CD4-positive, CD25-positive, alpha-beta regulatory T cell (primary cell): ENCODE results near the gene GAB2. TPM values are rescaled to one million over a fixed set of nuclear protein-coding genes. Genes with fewer than 3 reads are reported as not detected.

ENCODE experiments used
- ATAC-seq, 2 donors: fragments of 150-1000 bp; cut with Tn5 transposase; one replicate each; pipeline ENCODE4 v1.10.0; 2021; ENCODE audit warnings: low read depth in 2 of 2, moderate number of reproducible peaks in 2 of 2, moderate library complexity in 1 of 2
- DNase-seq, 3 donors: peaks; one replicate each; pipeline versions ENCODE4 v3.0.0 to v3.0.0-alpha.2; 2012 to 2022; ENCODE audit warnings: mixed read lengths in 1 of 3
- H3K27ac ChIP-seq: one replicate; pipeline ENCODE4 v1.7.0; 2013; ENCODE audit warnings: mild to moderate bottlenecking, low read length; ENCODE audit not compliant: insufficient read depth, poor library complexity, severe bottlenecking
- H3K27me3 ChIP-seq: one replicate; pipeline ENCODE4 v1.7.0; 2013; ENCODE audit warnings: low read length; ENCODE audit not compliant: control insufficient read depth, insufficient read depth
- H3K36me3 ChIP-seq: one replicate; pipeline ENCODE4 v1.7.0; 2013; ENCODE audit warnings: mild to moderate bottlenecking, low read length, moderate library complexity; ENCODE audit not compliant: control insufficient read depth, insufficient read depth
- H3K4me1 ChIP-seq: 2 replicates; pipeline ENCODE4 v1.7.0; 2013; ENCODE audit warnings: mild to moderate bottlenecking, low read length; ENCODE audit not compliant: insufficient read depth, control insufficient read depth, poor library complexity, severe bottlenecking
- H3K4me3 ChIP-seq: one replicate; pipeline ENCODE4 v1.7.0; 2013; ENCODE audit warnings: low read depth, mild to moderate bottlenecking, low read length, moderate library complexity
- H3K9me3 ChIP-seq, 2 experiments: 1 replicate in 1 of 2; 2 replicates in 1 of 2; pipeline ENCODE4 v1.7.0; 2013; ENCODE audit warnings: low read length in 2 of 2, mild to moderate bottlenecking in 1 of 2, moderate library complexity in 1 of 2; ENCODE audit not compliant: control insufficient read depth in 2 of 2
- H3K27ac Mint-ChIP-seq, 3 donors: one replicate each; pipeline ENCODE4 v1.8.0; 2020 to 2022; ENCODE audit warnings: mild to moderate bottlenecking in 3 of 3, mixed read lengths in 3 of 3, moderate library complexity in 2 of 3
- H3K27me3 Mint-ChIP-seq: one replicate; pipeline ENCODE4 v1.8.0; 2022; ENCODE audit warnings: mild to moderate bottlenecking, mixed read lengths
- H3K36me3 Mint-ChIP-seq: one replicate; pipeline ENCODE4 v1.8.0; 2020; ENCODE audit warnings: mixed read lengths
- H3K4me1 Mint-ChIP-seq, 4 donors: one replicate each; pipeline ENCODE4 v1.8.0; 2020 to 2022; ENCODE audit warnings: mixed read lengths in 4 of 4, mild to moderate bottlenecking in 1 of 4
- H3K4me3 Mint-ChIP-seq, 4 donors: one replicate each; pipeline ENCODE4 v1.8.0; 2020 to 2022; ENCODE audit warnings: mild to moderate bottlenecking in 4 of 4, mixed read lengths in 4 of 4, moderate library complexity in 3 of 4
- H3K9me3 Mint-ChIP-seq, 7 donors: one replicate each; pipeline ENCODE4 v1.8.0; 2020 to 2022; ENCODE audit warnings: mixed read lengths in 7 of 7, mild to moderate bottlenecking in 3 of 7, moderate library complexity in 2 of 7
- polyA plus RNA-seq, 4 donors: library from polyadenylated mRNA; unstranded; fragments of 300-500 nt; fragmentation: Illumina TruSeq; gene quantifications; one replicate each; pipeline ENCODE4 v1.2.3, GENCODE V29; 2021
- total RNA-seq: library from RNA; stranded (reverse); gene quantifications from one replicate; pipeline ENCODE4 v1.2.3, GENCODE V29; 2022

The GAB2 gene
- total and polyA plus RNA-seq, 5 donors from 2014 or later, result 0.05 to 15.7 (median 0.56) TPM

DNA sequence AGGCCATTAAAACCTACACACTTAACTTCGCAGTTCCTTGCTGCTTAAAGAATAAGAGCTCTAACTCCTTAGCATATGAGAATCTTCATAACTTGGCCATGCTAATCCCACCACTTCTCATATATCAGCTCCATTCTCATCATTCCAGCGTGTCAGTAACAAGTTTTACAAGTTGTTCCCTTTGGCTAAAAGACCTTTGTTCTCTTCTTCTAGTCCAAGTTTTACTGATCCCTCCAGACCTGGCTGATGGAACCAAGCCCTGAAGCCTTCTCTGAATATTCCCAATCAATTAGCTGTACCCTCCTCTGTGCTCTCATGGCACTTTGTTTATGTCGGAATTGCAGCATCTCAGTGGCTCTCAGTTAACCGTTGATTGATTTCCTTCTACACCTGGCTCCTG is 35.8 kb downstream of the GAB2 start:
- peaks cover 0 to 5% of the 10 kb centered on the region in 2 experiments for H3K9me3 ChIP-seq
- ATAC-seq (no peak), DNase-seq (no peak)
- no peaks in the 10 kb centered on the region for H3K4me1 ChIP-seq
- Mint-ChIP-seq H3K27ac (no peak overlapping the region), H3K4me3 (no peak overlapping the region), H3K9me3 (peaks cover 0 to 14% (median 6%) of the 10 kb centered on the region in 7 donors), H3K27me3 (no peaks in the 10 kb centered on the region), H3K4me1 (peaks cover 0 to 2% (median 0%) of the 10 kb centered on the region in 4 donors), H3K36me3 (no peaks in the 10 kb centered on the region)
- no peaks in the 10 kb centered on the region for H3K36me3 ChIP-seq
- no peak overlapping the region for H3K27ac ChIP-seq
- H3K27me3 ChIP-seq, result no peaks in the 10 kb centered on the region
- no peak overlapping the region for H3K4me3 ChIP-seq

DNA sequence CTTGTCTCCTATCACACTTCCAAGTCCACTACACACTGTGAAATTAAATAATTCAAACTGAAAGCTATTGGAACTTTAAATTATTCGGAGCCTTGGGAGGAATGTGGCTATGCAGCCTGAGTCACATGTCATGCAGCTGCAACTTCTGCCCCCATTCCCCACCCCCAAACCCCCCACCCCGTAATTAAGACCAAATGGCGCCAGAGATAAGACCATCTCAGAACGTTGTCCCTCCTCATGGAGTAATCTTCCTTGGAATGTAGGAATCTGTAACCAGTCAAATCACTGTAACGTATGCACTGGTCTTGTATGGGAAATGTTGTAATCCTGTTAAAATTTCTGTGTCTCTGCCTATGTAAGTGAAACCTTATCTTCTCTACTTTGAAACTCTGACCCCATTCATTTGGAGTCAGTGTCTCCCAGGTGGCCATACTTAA is 37.0 kb downstream of the GAB2 start:
- DNase-seq (no peak), ATAC-seq (no peak)
- peaks cover 0 to 2% (median 0%) of the 10 kb centered on the region in 4 donors for H3K4me1 Mint-ChIP-seq
- Histone ChIP-seq H3K27me3 (no peaks in the 10 kb centered on the region), H3K4me3 (no peak overlapping the region), H3K36me3 (no peaks in the 10 kb centered on the region), H3K4me1 (no peaks in the 10 kb centered on the region), H3K27ac (no peak overlapping the region), H3K9me3 (peaks cover 0 to 5% of the 10 kb centered on the region in 2 experiments)
- H3K36me3 Mint-ChIP-seq, result no peaks in the 10 kb centered on the region
- no peak overlapping the region for H3K4me3 Mint-ChIP-seq
- H3K27me3 Mint-ChIP-seq, result no peaks in the 10 kb centered on the region
- no peak overlapping the region for H3K27ac Mint-ChIP-seq
- peaks cover 0 to 14% (median 6%) of the 10 kb centered on the region in 7 donors for H3K9me3 Mint-ChIP-seq

DNA sequence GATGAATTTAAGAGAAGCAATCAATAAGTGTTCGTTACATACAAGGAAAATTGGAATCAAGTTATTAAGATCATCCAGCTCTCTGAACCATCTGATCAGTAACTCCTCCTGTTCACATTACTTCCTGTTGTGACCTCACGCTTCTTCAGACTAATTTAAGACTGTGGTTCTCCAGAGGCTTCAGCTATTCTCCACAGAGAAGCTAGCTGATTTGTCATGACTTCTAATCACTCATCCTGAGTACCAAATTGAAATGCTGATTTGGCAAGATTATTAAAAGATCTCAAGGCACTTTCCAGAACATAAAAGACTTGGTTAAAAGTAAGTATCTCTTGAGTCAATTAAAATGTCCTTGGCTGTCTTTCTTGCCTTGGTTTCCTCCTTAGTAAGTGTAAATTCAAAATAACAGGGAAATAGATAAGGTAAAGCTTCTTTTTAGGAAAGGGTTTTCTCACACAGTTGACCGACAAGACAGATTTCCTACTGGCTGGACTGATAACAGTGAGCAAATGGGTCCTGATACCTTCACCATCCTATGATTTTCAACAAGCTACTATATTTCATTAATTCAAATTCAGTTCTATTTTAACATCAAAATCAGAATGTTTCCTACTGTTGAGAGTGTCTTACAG is 38.5 kb downstream of the GAB2 start:
- H3K4me3 ChIP-seq, result no peak overlapping the region
- H3K9me3 Mint-ChIP-seq, result peaks cover 0 to 4% (median 1%) of the 10 kb centered on the region in 7 donors
- H3K27me3 Mint-ChIP-seq, result no peaks in the 10 kb centered on the region
- H3K9me3 ChIP-seq, result peaks cover 0 to 1% of the 10 kb centered on the region in 2 experiments
- DNase-seq, result peak in 1 of 3 donors; percentile 41
- H3K36me3 Mint-ChIP-seq, result no peaks in the 10 kb centered on the region
- H3K36me3 ChIP-seq, result no peaks in the 10 kb centered on the region
- ATAC-seq, result no peak
- peaks cover 0 to 2% (median 0%) of the 10 kb centered on the region in 4 donors for H3K4me1 Mint-ChIP-seq
- no peak overlapping the region for H3K4me3 Mint-ChIP-seq
- H3K27me3 ChIP-seq, result no peaks in the 10 kb centered on the region
- H3K4me1 ChIP-seq, result no peaks in the 10 kb centered on the region
- no peak overlapping the region for H3K27ac ChIP-seq
- no peak overlapping the region for H3K27ac Mint-ChIP-seq

DNA sequence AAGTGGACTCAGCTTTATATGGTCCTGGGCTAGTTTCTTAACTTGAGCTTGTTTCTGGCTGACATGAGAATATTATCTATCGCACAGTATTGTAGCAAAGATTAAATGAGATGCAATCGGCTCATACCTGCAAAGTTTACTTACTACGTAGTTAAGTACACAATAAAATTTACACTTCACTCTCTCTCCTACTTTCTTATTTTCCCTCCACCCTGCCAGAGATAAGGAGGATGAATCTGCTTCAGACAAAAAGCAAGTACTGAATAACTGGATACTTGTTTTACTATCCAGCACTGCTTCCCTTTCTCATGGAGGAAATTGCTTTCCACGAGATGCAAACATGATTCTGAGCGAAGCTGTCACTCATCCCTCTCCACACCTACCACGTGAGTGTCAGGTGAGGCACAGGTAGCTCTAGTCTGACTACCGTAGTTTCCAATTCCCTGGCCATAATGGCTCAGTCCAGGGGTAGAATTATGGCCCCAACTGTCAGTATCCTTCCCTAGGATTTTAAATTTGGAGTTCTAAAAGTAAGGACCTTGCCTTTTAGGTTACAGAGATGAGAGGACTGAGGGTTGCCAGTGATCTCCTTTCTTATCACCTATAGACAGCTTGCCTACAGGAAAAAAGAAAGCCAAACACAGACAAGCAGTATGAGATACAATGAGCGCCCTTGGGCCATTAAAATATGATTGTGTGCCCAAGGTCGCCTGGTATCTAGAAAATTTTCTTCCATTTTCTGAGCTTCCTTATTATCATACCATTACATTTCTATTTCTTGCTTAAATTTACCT is 39.8 kb downstream of the GAB2 start:
- ATAC-seq, result no peak
- Mint-ChIP-seq H3K4me3 (no peak overlapping the region), H3K9me3 (peaks cover 0 to 3% (median 0%) of the 10 kb centered on the region in 7 donors), H3K27me3 (peaks cover under 1% of the 10 kb centered on the region), H3K36me3 (no peaks in the 10 kb centered on the region), H3K4me1 (peaks cover 0 to 2% (median 0%) of the 10 kb centered on the region in 4 donors), H3K27ac (no peak overlapping the region)
- H3K4me3 ChIP-seq, result no peak overlapping the region
- no peak overlapping the region for H3K27ac ChIP-seq
- no peaks in the 10 kb centered on the region for H3K4me1 ChIP-seq
- H3K9me3 ChIP-seq, result no peaks in the 10 kb centered on the region
- no peaks in the 10 kb centered on the region for H3K36me3 ChIP-seq
- H3K27me3 ChIP-seq, result no peaks in the 10 kb centered on the region
- DNase-seq, result no peak

DNA sequence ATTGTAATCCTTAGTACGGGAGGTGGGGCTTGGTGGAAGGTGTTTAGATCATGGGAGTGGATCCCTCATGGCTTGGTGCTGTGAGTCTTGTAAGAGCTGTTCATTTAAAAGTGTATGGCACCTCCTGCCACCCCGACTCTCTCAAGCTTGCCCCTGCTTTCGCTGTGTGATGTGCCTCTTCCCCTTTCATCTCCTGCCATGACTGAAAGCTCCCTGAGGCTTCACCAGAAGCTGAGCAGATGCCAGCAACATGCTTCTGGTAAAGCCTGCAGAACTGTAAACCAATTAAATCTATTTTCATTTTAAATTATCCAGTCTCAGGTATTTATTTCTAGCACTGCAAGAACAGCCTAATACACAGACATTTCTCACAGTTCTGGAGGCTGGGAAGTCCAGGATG is 40.8 kb downstream of the GAB2 start:
- H3K4me3 Mint-ChIP-seq, result no peak overlapping the region
- H3K9me3 Mint-ChIP-seq, result peaks cover 0 to 3% (median 0%) of the 10 kb centered on the region in 7 donors
- no peaks in the 10 kb centered on the region for H3K36me3 Mint-ChIP-seq
- Histone ChIP-seq H3K4me3 (no peak overlapping the region), H3K4me1 (no peaks in the 10 kb centered on the region), H3K36me3 (no peaks in the 10 kb centered on the region), H3K9me3 (no peaks in the 10 kb centered on the region), H3K27ac (no peak overlapping the region), H3K27me3 (no peaks in the 10 kb centered on the region)
- DNase-seq (no peak), ATAC-seq (no peak)
- peaks cover 5% of the 10 kb centered on the region for H3K27me3 Mint-ChIP-seq
- no peak overlapping the region for H3K27ac Mint-ChIP-seq
- H3K4me1 Mint-ChIP-seq, result peaks cover 0 to 3% (median 0%) of the 10 kb centered on the region in 4 donors

DNA sequence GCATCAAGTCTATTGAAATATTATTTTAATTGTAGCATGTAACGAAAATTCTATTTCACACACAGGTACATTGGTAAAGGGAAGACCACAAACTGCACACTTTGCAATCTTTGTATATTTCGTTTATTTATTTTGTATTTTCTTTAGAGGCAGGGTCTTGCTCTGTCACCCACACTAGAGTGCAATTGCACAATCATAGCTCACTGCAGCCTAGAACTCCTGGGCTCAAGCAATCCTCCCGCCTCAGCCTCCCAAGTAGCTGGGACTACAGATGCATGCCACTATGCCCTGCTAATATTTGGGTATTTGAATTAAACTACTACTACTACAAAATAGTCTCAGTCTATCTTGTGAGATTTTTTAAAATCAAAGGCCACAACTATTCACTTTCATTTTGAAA is 42.7 kb downstream of the GAB2 start:
- ATAC-seq, result no peak
- Histone ChIP-seq H3K4me3 (no peak overlapping the region), H3K36me3 (no peaks in the 10 kb centered on the region), H3K27me3 (no peaks in the 10 kb centered on the region), H3K27ac (no peak overlapping the region), H3K4me1 (no peaks in the 10 kb centered on the region), H3K9me3 (no peaks in the 10 kb centered on the region)
- DNase-seq, result no peak
- H3K4me1 Mint-ChIP-seq, result peaks cover 0 to 6% (median 0%) of the 10 kb centered on the region in 4 donors
- peaks cover 5% of the 10 kb centered on the region for H3K27me3 Mint-ChIP-seq
- H3K36me3 Mint-ChIP-seq, result no peaks in the 10 kb centered on the region
- peaks cover 0 to 3% (median 0%) of the 10 kb centered on the region in 7 donors for H3K9me3 Mint-ChIP-seq
- no peak overlapping the region for H3K4me3 Mint-ChIP-seq
- H3K27ac Mint-ChIP-seq, result no peak overlapping the region

DNA sequence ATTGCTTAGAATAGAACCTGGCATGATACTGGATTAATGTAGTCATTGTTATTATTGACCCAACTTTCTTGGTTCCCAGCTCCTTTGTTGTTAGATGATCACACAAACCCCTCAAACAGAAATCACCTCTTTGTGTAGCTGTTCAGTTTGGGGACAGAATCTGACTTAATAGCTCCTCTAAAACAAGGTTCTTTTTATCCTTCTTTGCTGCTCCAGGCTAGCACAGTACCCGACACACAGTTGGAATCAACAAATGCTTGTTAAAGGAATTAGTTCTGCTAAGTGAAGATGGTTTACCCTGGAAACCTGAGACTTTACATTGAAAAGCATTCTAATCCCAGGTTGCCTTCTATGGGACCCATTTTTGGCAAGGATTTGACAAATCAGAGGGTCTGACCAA is 43.9 kb downstream of the GAB2 start:
- ATAC-seq (no peak), DNase-seq (no peak)
- no peak overlapping the region for H3K4me3 ChIP-seq
- no peaks in the 10 kb centered on the region for H3K4me1 ChIP-seq
- no peaks in the 10 kb centered on the region for H3K27me3 ChIP-seq
- H3K36me3 ChIP-seq, result no peaks in the 10 kb centered on the region
- Mint-ChIP-seq H3K27ac (no peak overlapping the region), H3K9me3 (peaks cover 0 to 3% (median 0%) of the 10 kb centered on the region in 7 donors), H3K4me3 (no peak overlapping the region), H3K4me1 (peaks cover 0 to 6% (median 0%) of the 10 kb centered on the region in 4 donors), H3K36me3 (no peaks in the 10 kb centered on the region), H3K27me3 (peaks cover 5% of the 10 kb centered on the region)
- H3K27ac ChIP-seq, result no peak overlapping the region
- H3K9me3 ChIP-seq, result no peaks in the 10 kb centered on the region
